GM12801 (cell line): ENCODE measurements around the gene NOBOX.

ENCODE experiments used
- CTCF ChIP-seq: IDR thresholded peaks from one replicate; pipeline ENCODE4 v1.5.1; 2011; ENCODE audit warnings: control low read depth; ENCODE audit not compliant: insufficient read length; ENCODE audit errors: extremely low read depth

The NOBOX gene

GRCh38 chr7:144403649-144404061, at the start of gene NOBOX:
NOBOX (minus strand) TSS chr7:144403693.
- TF ChIP-seq CTCF, result no peak

GRCh38 chr7:144452064-144452463, 48.6 kb upstream of the NOBOX start:
- no peak for TF ChIP-seq CTCF

GRCh38 chr7:144445590-144445989, 42.1 kb upstream of the NOBOX start:
- TF ChIP-seq CTCF, result no peak

GRCh38 chr7:144439717-144440205, 36.3 kb upstream of the NOBOX start:
- no peak for TF ChIP-seq CTCF

GRCh38 chr7:144438759-144439158, 35.3 kb upstream of the NOBOX start:
- TF ChIP-seq CTCF, result no peak

- no peak for TF ChIP-seq CTCF
Measured at GRCh38 chr7:144437370-144438191, 34.1 kb upstream of the NOBOX start.

- TF ChIP-seq CTCF, result no peak
Measured at GRCh38 chr7:144436500-144436899, 33.0 kb upstream of the NOBOX start.
